BJ (cell line): ENCODE results near the gene TXNL4B. TPM values are rescaled to one million over a fixed set of nuclear protein-coding genes. Genes with fewer than 3 reads are reported as not detected.

ENCODE experiments used
- CTCF ChIA-PET: fragments of 350-600 bp; formaldehyde crosslinking; extraction: SDS; loops from one replicate; lab custom pipeline; 2021; ENCODE audit warnings: antibody characterized with exemption, inconsistent platforms; lab: Yijun Ruan, JAX
- POLR2A ChIA-PET: fragments of 300-600 bp; sonication (Branson Sonifier 250); formaldehyde crosslinking; extraction: SDS; loops from one replicate; lab custom pipeline; 2021; ENCODE audit warnings: antibody characterized with exemption; lab: Charles Lee
- DNase-seq: peaks from one replicate; pipeline ENCODE4 v3.0.0-alpha.2; 2011; ENCODE audit warnings: low read depth
- H3K27me3 ChIP-seq: 2 replicates; pipeline ENCODE4 v1.6.0; 2011; ENCODE audit warnings: low read length; ENCODE audit not compliant: control insufficient read depth, insufficient read depth
- H3K36me3 ChIP-seq: 2 replicates; pipeline ENCODE4 v1.5.1; 2011; ENCODE audit warnings: low read length; ENCODE audit not compliant: control insufficient read depth, insufficient read depth
- H3K4me3 ChIP-seq: 2 replicates; pipeline ENCODE4 v1.5.1; 2011; ENCODE audit warnings: low read depth, mild to moderate bottlenecking, control low read depth, low read length
- CTCF ChIP-seq: IDR thresholded peaks from 2 replicates; pipeline ENCODE4 v1.5.1; 2011; ENCODE audit warnings: low read depth, mild to moderate bottlenecking, control low read depth, inconsistent platforms, low read length, moderate library complexity; ENCODE audit not compliant: insufficient read depth
- polyA plus RNA-seq: library from polyadenylated mRNA; depleted of rRNA; stranded (reverse); fragments of >200 nt; gene quantifications from 2 replicates; pipeline ENCODE4 v1.2.3, GENCODE V29; 2011

The TXNL4B gene
- polyA plus RNA-seq, 1 experiment = 8.3 TPM

- ChIA-PET CTCF (interaction anchor here (1.1 to 1.2 kb wide), 3 partner anchors 10 to 713 kb away, joined by 3 to 4 read pairs (median 3); no protein-coding TSS in a partner anchor), POLR2A (no interaction called here)
- TF ChIP-seq CTCF = no peak
- H3K36me3 ChIP-seq = no peaks in the 10 kb centered on the region
- no peaks in the 10 kb centered on the region for H3K27me3 ChIP-seq
- no peak overlapping the region for H3K4me3 ChIP-seq
- no peak for DNase-seq
Measured at GRCh38 chr16:72120026-72120425, 26.6 kb upstream of the TXNL4B start.

GRCh38 chr16:72113616-72113945 is 20.2 kb upstream of the TXNL4B start:
- H3K36me3 ChIP-seq = peaks cover 26% of the 10 kb centered on the region
- POLR2A ChIA-PET = no interaction called here
- no peak for DNase-seq
- no peak for TF ChIP-seq CTCF
- H3K4me3 ChIP-seq = no peak overlapping the region
- no peaks in the 10 kb centered on the region for H3K27me3 ChIP-seq
- CTCF ChIA-PET = interaction anchor here (1.4 to 1.5 kb wide), 2 partner anchors 12 to 14 kb away, joined by 4 to 6 read pairs; no protein-coding TSS in a partner anchor

GRCh38 chr16:72112906-72113615 is 19.6 kb upstream of the TXNL4B start:
- Histone ChIP-seq H3K36me3 (peaks cover 30% of the 10 kb centered on the region), H3K4me3 (no peak overlapping the region), H3K27me3 (no peaks in the 10 kb centered on the region)
- no peak for TF ChIP-seq CTCF
- POLR2A ChIA-PET = no interaction called here
- no peak for DNase-seq
- CTCF ChIA-PET = interaction anchor here (1.4 to 1.5 kb wide), 2 partner anchors 12 to 13 kb away, joined by 4 to 6 read pairs; no protein-coding TSS in a partner anchor

GRCh38 chr16:72112452-72112792 is 19.0 kb upstream of the TXNL4B start:
- CTCF ChIA-PET = interaction anchor here (1.5 kb wide), 1 partner anchor 13 kb away, joined by 4 read pairs; no protein-coding TSS in a partner anchor
- Histone ChIP-seq H3K36me3 (peaks cover 33% of the 10 kb centered on the region), H3K4me3 (no peak overlapping the region), H3K27me3 (no peaks in the 10 kb centered on the region)
- POLR2A ChIA-PET = no interaction called here
- TF ChIP-seq CTCF = no peak
- no peak for DNase-seq

GRCh38 chr16:72111657-72112451 is 18.4 kb upstream of the TXNL4B start:
- DNase-seq = no peak
- POLR2A ChIA-PET = no interaction called here
- Histone ChIP-seq H3K36me3 (peaks cover 36% of the 10 kb centered on the region), H3K27me3 (no peaks in the 10 kb centered on the region), H3K4me3 (no peak overlapping the region)
- no peak for TF ChIP-seq CTCF
- CTCF ChIA-PET = interaction anchor here (0.6 to 1.9 kb wide), 3 partner anchors 13 to 24 kb away, joined by 3 to 10 read pairs (median 4); no protein-coding TSS in a partner anchor
